HepG2 (cell line): ENCODE measurements around the gene CELF2. TPM values are rescaled to one million over a fixed set of nuclear protein-coding genes. Genes with fewer than 3 reads are reported as not detected.

Experiments used
- ATAC-seq: fragments of 200-7000 bp; cut with Tn5 transposase; 3 replicates; pipeline ENCODE4 v1.9.1; 2020; ENCODE audit warnings: mild to moderate bottlenecking, moderate library complexity
- BruUV-seq: library from RNA; stranded (reverse); fragments of 400-500 nt; replicated peaks from 2 replicates; lab custom pipeline; 2021; lab: Mats Ljungman, UMichigan
- CTCF ChIA-PET: fragments of 300-600 bp; formaldehyde crosslinking; extraction: SDS; loops from one replicate; lab custom pipeline; 2021; ENCODE audit warnings: low total read pairs, inconsistent platforms, low intra/inter-chr PET ratio; lab: Yijun Ruan, JAX
- POLR2A ChIA-PET: fragments of 350-600 bp; sonication (Branson Sonifier 250); formaldehyde crosslinking; loops from one replicate; lab custom pipeline; 2020; ENCODE audit warnings: antibody characterized with exemption, inconsistent platforms; lab: Yijun Ruan, JAX
- DNase-seq: peaks from one replicate; pipeline ENCODE4 v3.0.0-alpha.2; 2015; ENCODE audit warnings: low spot score
- FAIRE-seq: peaks from 3 replicates; lab custom pipeline; 2011; peaks lifted over from hg19 to GRCh38; lab: Jason Lieb, UNC
- H2AFZ ChIP-seq: one replicate; pipeline ENCODE4 v1.6.1; 2011; ENCODE audit warnings: low read length, inconsistent platforms
- H3K27ac ChIP-seq: fragments of 300-600 bp; 3 replicates; pipeline ENCODE4 v1.8.0; 2011; ENCODE audit warnings: mixed run types, mild to moderate bottlenecking, mixed read lengths, low read length, inconsistent platforms; ENCODE audit not compliant: insufficient read depth; ENCODE audit errors: extremely low read length
- H3K27me3 ChIP-seq, 2 experiments: fragments of 200-600 bp in 1 of 2; 2 replicates in 1 of 2; 3 replicates in 1 of 2; pipeline versions ENCODE4 v1.6.0 to v1.8.0; 2011; ENCODE audit warnings: low read length in 2 of 2, mild to moderate bottlenecking in 2 of 2, moderate library complexity in 2 of 2, inconsistent platforms in 1 of 2; ENCODE audit not compliant: insufficient read depth in 2 of 2, control insufficient read depth in 1 of 2
- H3K36me3 ChIP-seq, 2 experiments: fragments of 200-600 bp in 1 of 2; replicated peaks in 1 of 2; 2 replicates in 1 of 2; 3 replicates in 1 of 2; pipeline versions ENCODE4 v1.5.1 to v1.8.0; 2011; ENCODE audit warnings: low read length in 2 of 2, inconsistent platforms in 1 of 2; ENCODE audit not compliant: insufficient read depth in 2 of 2, control insufficient read depth in 1 of 2
- H3K4me1 ChIP-seq: 2 replicates; pipeline ENCODE4 v1.5.1; 2012; ENCODE audit warnings: low read length, inconsistent platforms; ENCODE audit not compliant: insufficient read depth
- H3K4me2 ChIP-seq: 2 replicates; pipeline ENCODE4 v1.6.0; 2011; ENCODE audit warnings: low read depth, low read length, inconsistent platforms
- H3K4me3 ChIP-seq, 3 experiments: fragments of 200-600 bp in 1 of 3; sonication (generic), shearing (Covaris generic) in 1 of 3; replicated peaks in 1 of 3; 2 replicates each; pipeline ENCODE4 v1.5.1; 2011 to 2016; ENCODE audit warnings: low read length in 3 of 3, inconsistent platforms in 2 of 3, low read depth in 2 of 3, mild to moderate bottlenecking in 2 of 3, control low read depth in 1 of 3, mixed read lengths in 1 of 3; ENCODE audit not compliant: insufficient read depth in 1 of 3
- H3K79me2 ChIP-seq: one replicate; pipeline ENCODE4 v1.6.1; 2011; ENCODE audit warnings: low read length, inconsistent platforms; ENCODE audit not compliant: insufficient read depth
- H3K9ac ChIP-seq: 2 replicates; pipeline ENCODE4 v1.6.0; 2011; ENCODE audit warnings: mild to moderate bottlenecking, low read depth, low read length, inconsistent platforms; ENCODE audit not compliant: insufficient read depth
- H3K9me3 ChIP-seq: 2 replicates; pipeline ENCODE4 v1.5.1; 2012; ENCODE audit warnings: mild to moderate bottlenecking, low read length
- H4K20me1 ChIP-seq: 2 replicates; pipeline ENCODE4 v1.6.0; 2011; ENCODE audit warnings: inconsistent platforms, mild to moderate bottlenecking, low read length, moderate library complexity; ENCODE audit not compliant: insufficient read depth
- CENPT ChIP-seq: sonication (generic); formaldehyde crosslinking; IDR thresholded peaks from 2 replicates; pipeline ENCODE4 v1.8.0; 2022; ENCODE audit warnings: low read depth, mild to moderate bottlenecking, moderate library complexity, missing genetic modification reagents
- HMG20B ChIP-seq: conservative IDR thresholded peaks from 2 replicates; pipeline ENCODE4 v1.6.1; 2016; ENCODE audit warnings: missing genetic modification reagents, missing compliant biosample characterization
- JARID2 ChIP-seq: sonication (generic); formaldehyde crosslinking; IDR thresholded peaks from 2 replicates; pipeline ENCODE4 v1.8.1; 2023; ENCODE audit warnings: missing genetic modification reagents, inconsistent platforms; ENCODE audit not compliant: insufficient replicate concordance
- KLF6 ChIP-seq: IDR thresholded peaks from 2 replicates; pipeline ENCODE4 v1.8.0; 2016; ENCODE audit warnings: missing biosample characterization, missing genetic modification reagents
- NR0B2 ChIP-seq: sonication (generic); formaldehyde crosslinking; IDR thresholded peaks from 2 replicates; pipeline ENCODE4 v1.4.0; 2020; ENCODE audit warnings: mild to moderate bottlenecking, missing genetic modification reagents
- RARG ChIP-seq: sonication (generic); formaldehyde crosslinking; IDR thresholded peaks from 2 replicates; pipeline ENCODE4 v1.4.0; 2020; ENCODE audit warnings: low read depth, mild to moderate bottlenecking, missing genetic modification reagents
- SNAPC5 ChIP-seq: sonication (generic); formaldehyde crosslinking; IDR thresholded peaks from 2 replicates; pipeline ENCODE4 v1.8.1; 2023; ENCODE audit warnings: mild to moderate bottlenecking, missing genetic modification reagents, borderline replicate concordance
- SP140L ChIP-seq: sonication (generic); formaldehyde crosslinking; IDR thresholded peaks from 2 replicates; pipeline ENCODE4 v1.4.0; 2020; ENCODE audit warnings: missing genetic modification reagents, borderline replicate concordance
- SP2 ChIP-seq: sonication (generic); formaldehyde crosslinking; IDR thresholded peaks from 2 replicates; pipeline ENCODE4 v1.5.1; 2020; ENCODE audit warnings: mild to moderate bottlenecking, missing genetic modification reagents
- WGBS: methylation state at CpG from one replicate; pipeline ENCODE4 v1.1.6; 2017; ENCODE audit warnings: low lambda C conversion rate; 5-methylcytosine and 5-hydroxymethylcytosine counted together
- in situ Hi-C: cut with HindIII; loops from 2 replicates; pipeline ENCODE4 v1.10.0; 2017; ENCODE audit warnings: low pct_unique_long_range_greater_than_20kb; ENCODE audit not compliant: extremely low pct_ligation_motif_present
- intact Hi-C: fragments of 100-400 bp; cut with micrococcal nuclease; formaldehyde crosslinking; loops from one replicate; pipeline ENCODE4 v1.10.0; 2022; ENCODE audit not compliant: unreplicated experiment
- polyA plus RNA-seq, 8 experiments: library from polyadenylated mRNA; depleted of rRNA in 3 of 8; stranded (reverse) in 7 of 8; unstranded in 1 of 8; fragments of >200 nt; fragmentation: Illumina TruSeq in 4 of 8; extraction: Trizol in 4 of 8; gene quantifications; 2 replicates each; pipeline versions ENCODE4 v1.2.1 to v1.2.3, GENCODE V29; 2011 to 2016; ENCODE audit warnings: low read depth in 4 of 8, missing spikeins in 1 of 8, mixed read lengths in 1 of 8; ENCODE audit not compliant: insufficient read depth in 1 of 8
- total RNA-seq, 5 experiments: library from RNA; depleted of rRNA; stranded (reverse); fragments of >200 nt; fragmentation: Illumina TruSeq; extraction: Trizol; gene quantifications; 2 replicates each; pipeline ENCODE4 v1.2.3, GENCODE V29; 2016; ENCODE audit warnings: low read depth in 1 of 5
- TF ChIP-seq, protein P1 (sequence below): IDR thresholded peaks from 2 replicates; pipeline ENCODE4 v1.6.1; 2016
- TF ChIP-seq, protein P2 (sequence below), 2 experiments: sonication (generic) in 1 of 2; formaldehyde crosslinking in 1 of 2; IDR thresholded peaks; 2 replicates each; pipeline versions ENCODE4 v1.4.0 to v1.6.1; 2016 to 2020; ENCODE audit warnings: borderline replicate concordance in 1 of 2, low read depth in 1 of 2, mild to moderate bottlenecking in 1 of 2, missing genetic modification reagents in 1 of 2
- TF ChIP-seq, protein P3 (sequence below): sonication (generic); formaldehyde crosslinking; IDR thresholded peaks from 2 replicates; pipeline ENCODE4 v1.4.0; 2020; ENCODE audit warnings: missing genetic modification reagents

The CELF2 gene
- total and polyA plus RNA-seq, 2 of the 13 experiments (the other 11 are each of a cell fraction or from before 2014, with no cell fraction given) = not detected

DNA sequence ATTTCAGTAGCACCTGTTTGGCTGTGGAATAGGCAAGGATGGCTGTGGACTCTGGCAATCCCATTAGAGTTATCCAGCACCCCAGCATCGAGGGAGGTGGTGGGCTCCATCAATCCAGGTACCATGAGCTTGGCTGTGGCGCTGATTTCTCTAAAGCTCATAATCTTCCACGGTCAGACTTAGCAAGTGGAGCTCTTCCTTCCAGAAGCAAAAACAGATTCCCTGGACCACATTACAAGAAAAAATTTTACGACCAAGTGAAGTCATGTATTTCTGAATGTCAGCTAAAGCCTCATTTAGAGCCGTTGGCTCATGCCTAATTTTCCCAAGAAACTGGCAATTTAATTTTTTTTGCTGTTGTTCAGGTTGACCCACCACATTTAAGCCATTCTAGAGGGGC is 135.1 kb downstream of the CELF2 start:
- CTCF ChIA-PET = no interaction called here
- ATAC-seq = no peak
- no peaks in the 10 kb centered on the region for H3K36me3 ChIP-seq
- intact Hi-C loops (no loop called here), in situ Hi-C loops (no loop called here)
- H3K27ac ChIP-seq = no peak overlapping the region
- H3K9me3 ChIP-seq = no peaks in the 10 kb centered on the region
- no peaks in the 10 kb centered on the region for H3K4me1 ChIP-seq
- WGBS = 4% methylated on average over 5 of the region's 5 CpGs
- no peak for FAIRE-seq
- no peak overlapping the region for H3K4me2 ChIP-seq
- H3K4me3 ChIP-seq = no peak overlapping the region
- TF ChIP-seq SP2 (CRISPR knock-in tag) (no peak), RARG (CRISPR knock-in tag) (no peak), HMG20B (CRISPR knock-in tag) (no peak), NR0B2 (CRISPR knock-in tag) (no peak), SP140L (CRISPR knock-in tag) (no peak), SNAPC5 (CRISPR knock-in tag) (no peak)
- TF ChIP-seq, protein P1, sequence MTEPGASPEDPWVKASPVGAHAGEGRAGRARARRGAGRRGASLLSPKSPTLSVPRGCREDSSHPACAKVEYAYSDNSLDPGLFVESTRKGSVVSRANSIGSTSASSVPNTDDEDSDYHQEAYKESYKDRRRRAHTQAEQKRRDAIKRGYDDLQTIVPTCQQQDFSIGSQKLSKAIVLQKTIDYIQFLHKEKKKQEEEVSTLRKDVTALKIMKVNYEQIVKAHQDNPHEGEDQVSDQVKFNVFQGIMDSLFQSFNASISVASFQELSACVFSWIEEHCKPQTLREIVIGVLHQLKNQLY (CRISPR knock-in tag) = no peak
- TF ChIP-seq, all 625 proteins: peak for 0
- BruUV-seq = no TSS peak
- no peaks in the 10 kb centered on the region for H3K79me2 ChIP-seq
- no peak overlapping the region for H2AFZ ChIP-seq
- H4K20me1 ChIP-seq = no peaks in the 10 kb centered on the region
- DNase-seq = no peak
- POLR2A ChIA-PET = no interaction called here
- no peak overlapping the region for H3K9ac ChIP-seq
- peaks cover 0 to 17% of the 10 kb centered on the region in 2 experiments; a peak in 1 of 5 replicates for H3K27me3 ChIP-seq

- BruUV-seq = no TSS peak
- Histone ChIP-seq H3K4me2 (no peak overlapping the region), H3K9me3 (no peaks in the 10 kb centered on the region), H3K27ac (no peak overlapping the region), H3K36me3 (no peaks in the 10 kb centered on the region), H3K4me1 (no peaks in the 10 kb centered on the region), H3K79me2 (no peaks in the 10 kb centered on the region), H3K4me3 (no peak overlapping the region), H2AFZ (no peak overlapping the region), H3K9ac (no peak overlapping the region), H3K27me3 (peaks cover 0 to 13% of the 10 kb centered on the region in 2 experiments; a peak in 1 of 5 replicates), H4K20me1 (no peaks in the 10 kb centered on the region)
- ATAC-seq = no peak
- 58% methylated on average over 6 of the region's 6 CpGs for WGBS
- DNase-seq = no peak
- ChIA-PET CTCF (no interaction called here), POLR2A (no interaction called here)
- intact Hi-C loops = no loop called here
- in situ Hi-C loops = no loop called here
- no peak for FAIRE-seq
- TF ChIP-seq KLF6 (no peak), JARID2 (no peak), CENPT (CRISPR knock-in tag) (no peak)
- TF ChIP-seq, protein P2, sequence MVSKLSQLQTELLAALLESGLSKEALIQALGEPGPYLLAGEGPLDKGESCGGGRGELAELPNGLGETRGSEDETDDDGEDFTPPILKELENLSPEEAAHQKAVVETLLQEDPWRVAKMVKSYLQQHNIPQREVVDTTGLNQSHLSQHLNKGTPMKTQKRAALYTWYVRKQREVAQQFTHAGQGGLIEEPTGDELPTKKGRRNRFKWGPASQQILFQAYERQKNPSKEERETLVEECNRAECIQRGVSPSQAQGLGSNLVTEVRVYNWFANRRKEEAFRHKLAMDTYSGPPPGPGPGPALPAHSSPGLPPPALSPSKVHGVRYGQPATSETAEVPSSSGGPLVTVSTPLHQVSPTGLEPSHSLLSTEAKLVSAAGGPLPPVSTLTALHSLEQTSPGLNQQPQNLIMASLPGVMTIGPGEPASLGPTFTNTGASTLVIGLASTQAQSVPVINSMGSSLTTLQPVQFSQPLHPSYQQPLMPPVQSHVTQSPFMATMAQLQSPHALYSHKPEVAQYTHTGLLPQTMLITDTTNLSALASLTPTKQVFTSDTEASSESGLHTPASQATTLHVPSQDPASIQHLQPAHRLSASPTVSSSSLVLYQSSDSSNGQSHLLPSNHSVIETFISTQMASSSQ (IDR thresholded peaks at IDR 0.05; ENCODE audit: low read depth) = no peak
- TF ChIP-seq, protein P2 (CRISPR knock-in tag; IDR thresholded peaks at IDR 0.05; ENCODE audit: borderline replicate concordance) = no peak
- TF ChIP-seq, protein P3, sequence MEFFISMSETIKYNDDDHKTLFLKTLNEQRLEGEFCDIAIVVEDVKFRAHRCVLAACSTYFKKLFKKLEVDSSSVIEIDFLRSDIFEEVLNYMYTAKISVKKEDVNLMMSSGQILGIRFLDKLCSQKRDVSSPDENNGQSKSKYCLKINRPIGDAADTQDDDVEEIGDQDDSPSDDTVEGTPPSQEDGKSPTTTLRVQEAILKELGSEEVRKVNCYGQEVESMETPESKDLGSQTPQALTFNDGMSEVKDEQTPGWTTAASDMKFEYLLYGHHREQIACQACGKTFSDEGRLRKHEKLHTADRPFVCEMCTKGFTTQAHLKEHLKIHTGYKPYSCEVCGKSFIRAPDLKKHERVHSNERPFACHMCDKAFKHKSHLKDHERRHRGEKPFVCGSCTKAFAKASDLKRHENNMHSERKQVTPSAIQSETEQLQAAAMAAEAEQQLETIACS (CRISPR knock-in tag) = no peak
Observed at GRCh38 chr10:11153245-11153644, 135.6 kb downstream of the CELF2 start.
